OCI-LY3 (cell line): ENCODE results near the gene SURF2.

Experiments
- H2AFZ ChIP-seq: fragments of 200-600, 300-600 bp; shearing (Covaris generic); 2 replicates; pipeline ENCODE4 v1.6.0; 2014; ENCODE audit warnings: antibody characterized with exemption, low read depth, low read length
- H3K27ac ChIP-seq: fragments of 200-600, 300-600 bp; sonication (generic); 2 replicates; pipeline ENCODE4 v1.5.1; 2014; ENCODE audit warnings: mild to moderate bottlenecking, low read length, moderate library complexity, mixed read lengths
- H3K27me3 ChIP-seq: fragments of 200-600, 300-600 bp; sonication (generic); 2 replicates; pipeline ENCODE4 v1.6.1; 2014; ENCODE audit warnings: low read depth, low read length, mixed read lengths
- H3K36me3 ChIP-seq: fragments of 200-600, 300-600 bp; sonication (generic); replicated peaks from 2 replicates; pipeline ENCODE3; 2014; ENCODE audit warnings: low read depth, low read length, mixed read lengths
- H3K4me1 ChIP-seq: fragments of 300-600, 200-600 bp; sonication (generic); 2 replicates; pipeline ENCODE4 v1.6.1; 2014; ENCODE audit warnings: low read length, mixed read lengths
- H3K4me2 ChIP-seq: fragments of 200-600, 300-600 bp; sonication (generic); 2 replicates; pipeline ENCODE4 v1.6.1; 2014; ENCODE audit warnings: low read length, mixed read lengths
- H3K4me3 ChIP-seq: fragments of 300-600, 200-600 bp; sonication (generic); 2 replicates; pipeline ENCODE4 v1.5.1; 2014; ENCODE audit warnings: antibody characterized with exemption, mild to moderate bottlenecking, low read length, moderate library complexity
- H3K79me2 ChIP-seq: fragments of 300-600, 200-600 bp; shearing (Covaris generic); 2 replicates; pipeline ENCODE4 v1.6.1; 2014; ENCODE audit warnings: mild to moderate bottlenecking, low read length, mixed read lengths
- H3K9ac ChIP-seq: fragments of 300-600, 200-600 bp; shearing (Covaris generic); 2 replicates; pipeline ENCODE4 v1.6.0; 2014; ENCODE audit warnings: mild to moderate bottlenecking, low read length, moderate library complexity
- H3K9me3 ChIP-seq: fragments of 200-600, 300-600 bp; shearing (Covaris generic); 2 replicates; pipeline ENCODE4 v1.6.1; 2014; ENCODE audit warnings: low read length, mixed read lengths; ENCODE audit not compliant: insufficient read depth
- H4K20me1 ChIP-seq: fragments of 200-600, 300-600 bp; sonication (generic); 2 replicates; pipeline ENCODE4 v1.6.1; 2016; ENCODE audit warnings: low read length, mixed read lengths; ENCODE audit not compliant: insufficient read depth
- EZH2phosphoT487 ChIP-seq: fragments of 200-600 bp; shearing (Covaris generic); IDR thresholded peaks from 2 replicates; pipeline ENCODE4 v1.6.1; 2018; ENCODE audit warnings: antibody characterized with exemption, mixed run types, low read depth
- TF ChIP-seq, protein P1 (sequence below): fragments of 200-600, 300-600 bp; sonication (generic); IDR thresholded peaks from 2 replicates; pipeline ENCODE4 v1.5.1; 2014; ENCODE audit warnings: antibody characterized with exemption, low read length, low read depth

The SURF2 gene

DNA sequence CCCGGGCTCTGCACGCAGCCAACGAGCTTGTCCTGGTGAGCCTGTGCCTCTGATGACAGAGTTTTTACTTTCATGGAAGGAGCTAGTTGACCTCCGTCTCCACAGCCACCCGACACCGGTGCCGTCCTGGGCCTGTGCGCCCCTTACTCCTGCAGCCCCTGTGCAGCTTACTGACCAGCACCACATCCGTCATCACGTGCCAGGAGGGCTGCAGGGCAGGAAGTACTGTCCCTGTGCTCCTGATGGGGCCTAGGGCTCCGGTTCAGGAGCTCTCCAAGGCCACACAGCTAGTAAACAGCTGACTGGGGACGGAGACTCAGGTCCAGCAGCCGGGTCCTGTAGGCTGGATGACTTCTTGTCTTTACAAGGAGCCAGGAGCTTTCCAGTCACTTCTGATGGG is 30.0 kb downstream of the SURF2 start:
- no peak overlapping the region for H3K4me3 ChIP-seq
- H3K36me3 ChIP-seq: no peaks in the 10 kb centered on the region
- no peaks in the 10 kb centered on the region; the same call in 1 of the 2 replicates for H3K9me3 ChIP-seq
- no peaks in the 10 kb centered on the region for H4K20me1 ChIP-seq
- H2AFZ ChIP-seq: no peak overlapping the region
- no peaks in the 10 kb centered on the region for H3K27me3 ChIP-seq
- H3K4me2 ChIP-seq: no peak overlapping the region
- no peaks in the 10 kb centered on the region for H3K4me1 ChIP-seq
- H3K79me2 ChIP-seq: no peaks in the 10 kb centered on the region
- H3K9ac ChIP-seq: no peak overlapping the region
- no peak overlapping the region for H3K27ac ChIP-seq
- TF ChIP-seq, protein P1, sequence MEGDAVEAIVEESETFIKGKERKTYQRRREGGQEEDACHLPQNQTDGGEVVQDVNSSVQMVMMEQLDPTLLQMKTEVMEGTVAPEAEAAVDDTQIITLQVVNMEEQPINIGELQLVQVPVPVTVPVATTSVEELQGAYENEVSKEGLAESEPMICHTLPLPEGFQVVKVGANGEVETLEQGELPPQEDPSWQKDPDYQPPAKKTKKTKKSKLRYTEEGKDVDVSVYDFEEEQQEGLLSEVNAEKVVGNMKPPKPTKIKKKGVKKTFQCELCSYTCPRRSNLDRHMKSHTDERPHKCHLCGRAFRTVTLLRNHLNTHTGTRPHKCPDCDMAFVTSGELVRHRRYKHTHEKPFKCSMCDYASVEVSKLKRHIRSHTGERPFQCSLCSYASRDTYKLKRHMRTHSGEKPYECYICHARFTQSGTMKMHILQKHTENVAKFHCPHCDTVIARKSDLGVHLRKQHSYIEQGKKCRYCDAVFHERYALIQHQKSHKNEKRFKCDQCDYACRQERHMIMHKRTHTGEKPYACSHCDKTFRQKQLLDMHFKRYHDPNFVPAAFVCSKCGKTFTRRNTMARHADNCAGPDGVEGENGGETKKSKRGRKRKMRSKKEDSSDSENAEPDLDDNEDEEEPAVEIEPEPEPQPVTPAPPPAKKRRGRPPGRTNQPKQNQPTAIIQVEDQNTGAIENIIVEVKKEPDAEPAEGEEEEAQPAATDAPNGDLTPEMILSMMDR: no peak
- TF ChIP-seq EZH2phosphoT487: no peak

DNA sequence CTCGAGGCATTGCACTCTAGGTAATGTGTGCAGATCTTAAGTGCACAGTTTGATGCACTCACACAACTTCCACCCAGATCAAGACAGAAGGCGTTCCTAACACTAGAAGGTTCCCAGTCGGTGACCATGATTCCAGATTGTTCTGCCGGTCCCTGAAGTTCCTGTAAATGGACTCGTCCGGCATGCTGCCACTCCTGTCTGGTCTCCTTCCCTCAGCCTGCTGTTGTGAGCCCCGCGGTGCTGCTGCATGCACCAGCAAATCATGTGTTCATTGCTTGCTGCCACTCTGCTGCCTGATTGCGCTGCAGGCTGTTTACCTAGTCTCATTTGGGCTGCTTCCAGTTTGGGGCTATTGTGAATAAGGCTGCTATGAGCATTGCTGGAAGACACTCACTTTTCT is 31.3 kb downstream of the SURF2 start:
- Histone ChIP-seq H3K9ac (no peak overlapping the region), H3K79me2 (no peaks in the 10 kb centered on the region), H2AFZ (no peak overlapping the region), H3K9me3 (no peaks in the 10 kb centered on the region; the same call in 1 of the 2 replicates), H3K36me3 (no peaks in the 10 kb centered on the region), H3K27ac (no peak overlapping the region), H3K4me1 (no peaks in the 10 kb centered on the region), H4K20me1 (no peaks in the 10 kb centered on the region), H3K27me3 (no peaks in the 10 kb centered on the region), H3K4me2 (no peak overlapping the region), H3K4me3 (no peak overlapping the region)
- TF ChIP-seq EZH2phosphoT487: no peak
- TF ChIP-seq, protein P1: no peak

DNA sequence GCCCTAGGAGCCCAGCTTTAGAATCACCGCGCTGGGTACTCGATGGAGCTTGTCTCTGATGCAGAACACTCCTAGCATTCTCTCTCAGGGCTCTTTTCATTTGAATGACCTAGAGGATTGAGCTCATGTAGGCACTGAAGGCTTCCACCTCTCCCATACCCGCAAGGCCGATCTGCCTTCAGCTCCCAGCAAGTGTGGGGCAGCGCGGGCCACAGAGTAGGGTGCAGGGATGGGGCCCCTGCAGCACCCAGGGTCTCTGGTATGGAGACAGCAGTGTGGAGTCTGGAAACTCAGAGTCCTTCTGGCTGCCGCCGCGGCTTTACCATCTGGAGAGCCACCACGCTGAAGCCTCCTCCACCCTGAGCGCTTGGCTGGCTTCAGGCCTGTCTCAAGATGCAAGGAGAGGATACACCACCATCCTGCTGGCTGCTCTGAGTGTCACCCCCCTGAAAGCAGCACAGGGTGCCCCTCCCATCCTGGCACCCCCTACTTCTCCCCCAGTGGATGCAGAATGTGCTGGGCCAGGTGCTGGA is 32.7 kb downstream of the SURF2 start:
- Histone ChIP-seq H3K4me2 (no peak overlapping the region), H3K27me3 (no peaks in the 10 kb centered on the region), H3K27ac (no peak overlapping the region), H3K36me3 (no peaks in the 10 kb centered on the region), H4K20me1 (no peaks in the 10 kb centered on the region), H3K79me2 (no peaks in the 10 kb centered on the region), H3K4me1 (no peaks in the 10 kb centered on the region), H2AFZ (no peak overlapping the region), H3K9me3 (no peaks in the 10 kb centered on the region), H3K4me3 (no peak overlapping the region), H3K9ac (no peak overlapping the region)
- TF ChIP-seq, protein P1: no peak
- TF ChIP-seq EZH2phosphoT487: no peak

DNA sequence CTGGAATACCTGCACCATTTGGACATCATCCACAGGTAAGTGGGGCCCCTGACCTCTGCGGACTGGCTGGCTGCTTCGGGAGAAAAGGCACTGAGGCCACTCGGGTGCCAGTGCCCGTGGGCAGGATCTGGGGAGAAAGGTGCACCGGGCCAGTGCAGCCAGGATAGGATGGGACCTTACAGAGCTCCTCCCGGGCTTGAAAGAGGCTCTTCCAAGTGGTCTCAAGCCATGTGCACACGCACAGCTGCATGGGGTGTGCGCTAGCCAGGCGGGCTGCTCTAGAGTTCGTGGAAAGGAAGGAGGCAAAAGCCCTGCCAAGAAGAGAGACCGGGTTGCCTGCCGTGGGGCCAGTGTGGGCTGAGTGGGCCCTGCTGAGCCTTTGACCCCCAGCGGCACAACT is 33.2 kb downstream of the SURF2 start:
- TF ChIP-seq, protein P1: no peak
- TF ChIP-seq EZH2phosphoT487: no peak
- Histone ChIP-seq H3K27ac (no peak overlapping the region), H2AFZ (no peak overlapping the region), H3K4me2 (no peak overlapping the region), H3K79me2 (no peaks in the 10 kb centered on the region), H3K27me3 (no peaks in the 10 kb centered on the region), H3K9ac (no peak overlapping the region), H3K4me1 (no peaks in the 10 kb centered on the region), H3K4me3 (no peak overlapping the region), H4K20me1 (no peaks in the 10 kb centered on the region), H3K36me3 (no peaks in the 10 kb centered on the region), H3K9me3 (no peaks in the 10 kb centered on the region)
